GM18505 (cell line): ENCODE measurements around the gene HPCAL1.

ENCODE experiments used
- ATAC-seq: cut with Tn5 transposase; IDR thresholded peaks from one replicate; pipeline ENCODE4 v1.9.1; 2021; ENCODE audit not compliant: unreplicated experiment
- POLR2A ChIP-seq: IDR thresholded peaks from 4 replicates; pipeline ENCODE4 v1.6.1; 2011; ENCODE audit warnings: borderline replicate concordance; ENCODE audit not compliant: insufficient read depth, insufficient read length; ENCODE audit errors: extremely low read depth

Gene HPCAL1

DNA sequence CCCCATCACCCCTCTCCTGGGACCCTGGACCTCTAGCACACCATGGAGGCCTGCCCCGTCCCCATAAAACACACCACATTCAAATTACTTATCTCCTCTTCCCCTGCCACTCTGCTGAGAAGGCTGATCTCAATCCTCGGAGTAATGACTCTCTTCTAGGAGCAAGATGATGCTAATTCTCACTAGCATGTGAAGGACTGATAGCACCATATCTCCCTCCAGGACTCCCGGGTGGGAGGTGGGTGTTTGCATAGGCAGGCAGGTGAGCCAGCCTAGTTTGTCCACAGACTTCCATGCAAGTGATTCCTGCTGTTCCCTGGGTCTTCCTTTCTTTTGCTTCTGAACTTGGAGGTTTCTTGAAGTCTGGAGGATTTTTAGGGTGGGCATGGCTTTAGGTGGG lies 40.5 kb downstream of the HPCAL1 start:
- no peak for TF ChIP-seq POLR2A
- ATAC-seq, result no peak

DNA sequence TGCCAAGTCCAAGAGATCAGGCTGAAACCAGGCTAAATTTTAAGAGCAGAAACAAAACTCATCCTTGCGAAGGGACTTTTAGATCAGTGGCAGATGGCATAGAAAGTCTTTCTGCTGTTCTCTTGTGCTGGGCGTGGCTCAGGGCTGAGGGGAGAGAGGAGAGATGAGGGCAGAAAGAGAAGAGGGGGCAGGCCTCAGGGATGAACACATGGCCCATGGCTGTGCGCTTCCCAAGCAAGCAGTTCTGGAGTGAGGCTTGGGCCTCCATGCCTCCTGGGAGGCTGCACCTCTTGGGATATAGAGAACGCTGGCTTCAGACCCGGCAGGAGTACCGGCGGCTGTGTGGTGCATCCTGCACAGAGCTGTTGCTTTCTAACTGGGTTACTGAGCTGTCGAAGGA lies 41.0 kb downstream of the HPCAL1 start:
- ATAC-seq, result no peak
- no peak for TF ChIP-seq POLR2A

DNA sequence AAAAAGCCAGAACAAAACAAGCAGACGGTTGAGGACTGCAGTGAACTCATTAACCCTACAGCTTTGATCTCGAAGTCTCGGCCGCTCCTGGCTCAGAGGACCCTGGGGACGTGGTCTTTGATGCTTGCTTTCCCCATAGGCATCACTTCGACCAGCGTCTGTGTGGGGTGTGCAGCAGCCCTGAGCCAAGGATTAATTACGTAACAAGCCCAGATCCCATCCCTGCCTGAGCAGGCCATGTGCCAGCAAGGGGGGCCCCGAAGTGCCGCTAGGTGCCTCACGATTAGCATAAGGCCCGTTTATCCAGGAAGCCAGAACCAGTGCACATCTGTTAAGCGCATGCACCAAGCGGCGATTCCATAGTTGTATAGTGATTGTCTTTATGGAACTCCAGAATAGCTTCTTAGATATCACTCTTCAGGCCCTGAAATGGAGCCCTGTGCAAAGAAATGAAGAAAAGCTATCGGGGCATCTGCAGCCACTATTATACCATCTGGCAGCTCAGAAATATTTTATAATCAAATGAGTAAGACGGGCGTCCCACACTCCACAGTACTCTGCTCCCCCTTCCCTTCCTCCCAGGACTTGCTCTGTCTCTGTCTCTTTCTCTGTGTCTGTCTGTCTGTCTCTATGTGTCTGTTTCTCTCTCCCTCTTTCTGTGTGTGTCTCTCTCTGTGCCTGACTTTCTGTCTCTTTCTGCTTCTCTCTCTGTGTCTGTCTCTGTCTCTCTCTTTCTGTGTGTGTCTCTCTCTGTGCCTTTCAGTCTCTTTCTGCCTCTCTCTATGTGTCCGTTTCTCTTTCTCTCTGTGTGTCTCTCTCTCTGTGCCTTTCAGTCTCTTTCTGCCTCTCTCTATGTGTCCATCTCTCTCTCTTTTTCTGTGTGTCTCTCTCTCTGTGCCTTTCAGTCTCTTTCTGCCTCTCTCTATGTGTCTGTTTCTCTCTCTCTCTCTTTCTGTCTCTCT lies 41.7 kb downstream of the HPCAL1 start:
- ATAC-seq, result no peak
- TF ChIP-seq POLR2A, result no peak

DNA sequence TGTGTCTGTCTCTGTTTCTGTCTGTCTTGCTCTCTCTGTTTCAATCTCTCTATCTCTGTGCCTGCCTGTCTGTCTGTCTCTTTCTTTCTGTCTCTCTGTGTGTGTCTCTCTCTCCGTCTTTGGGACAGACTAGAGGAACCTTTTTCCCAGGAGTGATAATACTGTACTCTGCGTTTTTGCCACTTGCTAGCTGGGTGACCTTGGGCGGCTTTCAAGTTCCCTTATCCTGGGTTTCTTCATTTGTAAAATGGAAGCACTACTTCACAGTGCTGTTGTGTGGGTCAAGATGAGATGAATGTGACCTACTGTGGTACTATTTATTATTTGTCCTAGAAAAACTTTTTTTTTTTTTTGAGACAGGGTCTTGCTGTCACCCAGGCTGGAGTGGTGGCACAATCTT lies 42.4 kb downstream of the HPCAL1 start:
- no peak for ATAC-seq
- TF ChIP-seq POLR2A, result no peak

DNA sequence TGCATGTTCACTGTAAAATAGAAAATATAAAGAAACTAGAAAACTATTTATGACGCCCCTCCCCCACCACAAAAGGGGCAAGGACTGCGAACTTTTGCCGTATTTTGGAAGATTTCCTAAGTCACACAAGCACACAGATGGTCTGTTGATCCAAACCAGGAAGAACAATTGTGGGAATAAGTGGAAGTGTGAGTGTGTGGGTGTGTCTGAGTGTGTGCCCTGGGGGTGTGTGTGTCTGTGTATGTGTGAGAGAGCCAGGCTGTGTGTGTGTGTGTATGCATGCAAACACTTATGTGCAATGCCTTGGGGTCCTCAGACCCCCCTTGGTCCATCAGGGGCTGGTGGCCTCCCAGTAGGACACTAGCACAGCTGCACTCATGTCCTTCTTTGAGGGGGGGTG lies 43.1 kb downstream of the HPCAL1 start:
- no peak for TF ChIP-seq POLR2A
- ATAC-seq, result no peak

DNA sequence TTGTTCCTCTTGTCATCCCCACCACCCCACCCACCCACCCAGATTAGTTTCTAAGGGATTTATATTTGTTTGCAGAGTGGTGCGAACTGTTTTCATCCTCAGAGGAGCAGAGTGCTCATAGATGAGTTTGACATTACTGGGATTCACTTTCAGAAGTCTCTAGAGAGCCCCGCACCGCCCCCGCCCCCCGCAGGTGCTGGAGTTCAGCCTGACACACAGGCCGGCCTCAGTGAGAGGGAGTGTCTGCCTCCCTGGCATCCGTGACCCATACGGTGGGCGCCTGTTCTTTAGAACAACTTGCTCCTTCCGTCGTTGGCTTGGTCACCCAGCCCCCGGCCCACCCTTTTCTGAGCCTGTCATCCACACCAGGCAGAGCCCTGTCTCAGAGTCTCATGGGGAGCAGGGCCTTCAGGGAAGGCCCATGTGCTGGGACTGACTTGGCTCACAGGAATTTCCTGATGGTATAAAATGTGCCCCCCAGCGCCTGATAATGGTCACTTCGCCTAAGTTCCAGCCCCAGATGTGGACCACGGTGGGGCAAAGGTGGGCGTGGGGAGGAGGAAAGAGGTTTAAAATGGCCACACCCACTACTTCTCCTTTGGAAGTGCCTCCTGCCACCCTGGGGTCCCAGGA lies 44.3 kb downstream of the HPCAL1 start:
- no peak for ATAC-seq
- no peak for TF ChIP-seq POLR2A

DNA sequence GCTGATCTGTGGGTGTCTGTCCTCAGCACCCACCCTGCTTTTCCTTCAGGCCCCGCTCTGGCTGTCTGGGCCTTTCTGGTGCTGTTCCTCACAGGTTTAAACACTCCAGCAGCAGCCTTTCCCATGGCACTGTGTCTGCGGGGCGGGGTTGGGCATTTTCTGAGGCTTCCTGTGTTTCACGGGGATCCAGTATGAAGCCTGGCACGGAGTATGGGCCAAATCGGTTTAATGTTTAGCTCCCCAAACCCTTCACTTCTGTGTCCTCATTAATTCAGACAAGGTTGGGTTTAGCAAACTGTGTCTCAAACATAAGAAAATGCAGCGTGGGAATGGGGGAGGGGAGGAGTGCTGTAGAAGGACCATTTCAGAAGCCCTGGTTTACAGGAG lies 44.9 kb downstream of the HPCAL1 start:
- ATAC-seq, result no peak
- TF ChIP-seq POLR2A, result no peak

DNA sequence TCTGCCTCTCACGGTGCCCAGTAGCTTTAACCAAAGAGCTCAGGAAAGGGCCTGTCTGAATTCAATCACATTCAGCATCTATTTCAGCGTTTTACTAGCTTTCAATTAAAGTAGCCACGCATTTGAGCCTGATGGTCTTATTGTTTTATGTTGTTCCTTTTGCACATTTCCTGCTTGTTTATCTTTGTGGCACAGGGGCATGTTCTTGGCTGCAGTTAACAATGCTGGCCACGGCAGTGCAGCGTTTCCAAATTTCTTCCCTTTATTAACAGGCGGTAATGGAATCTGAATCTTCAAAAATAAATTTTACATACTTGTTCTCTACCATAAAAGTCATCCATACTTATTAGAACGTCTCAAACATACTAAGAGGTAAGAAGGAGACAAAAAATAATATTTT lies 46.2 kb downstream of the HPCAL1 start:
- no peak for TF ChIP-seq POLR2A
- no peak for ATAC-seq

DNA sequence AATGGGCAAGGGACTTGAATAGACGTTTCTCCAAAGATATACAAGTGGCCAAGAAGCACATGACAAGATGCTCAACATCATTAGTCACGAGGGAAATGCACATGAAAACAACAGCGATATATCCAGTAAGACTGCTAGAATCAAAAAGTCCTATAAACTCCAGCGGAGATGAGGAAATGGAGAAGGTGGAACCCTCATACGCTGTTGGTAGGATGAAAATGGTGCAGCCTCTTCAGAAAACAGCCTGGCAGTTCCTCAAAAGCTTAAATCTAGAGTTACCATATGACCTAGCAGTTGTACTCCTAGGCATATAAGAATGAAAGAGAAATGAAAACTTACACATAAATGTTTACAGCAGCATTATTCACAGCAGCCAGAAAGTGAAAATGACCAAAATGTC lies 48.1 kb downstream of the HPCAL1 start:
- TF ChIP-seq POLR2A, result no peak
- ATAC-seq, result no peak

DNA sequence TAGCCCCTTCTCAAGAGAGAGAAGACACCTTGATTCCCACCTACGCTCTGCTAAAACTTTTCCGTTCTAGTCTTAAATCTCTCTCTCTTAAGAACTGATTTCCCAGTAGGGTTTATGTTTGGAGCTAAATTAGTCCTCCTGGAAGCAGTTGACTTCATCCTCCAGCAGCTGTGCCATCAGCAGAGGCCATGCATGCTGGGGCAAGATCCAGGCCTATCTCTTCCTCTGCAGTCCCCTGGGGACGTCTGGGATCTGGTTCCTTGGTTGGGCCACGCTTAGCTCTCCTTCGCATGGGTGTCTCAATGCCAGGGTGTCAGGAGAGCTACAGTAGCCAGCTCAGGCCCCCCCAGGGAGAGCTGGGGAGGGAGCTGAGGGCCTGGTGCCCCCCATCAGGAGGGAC lies 49.7 kb downstream of the HPCAL1 start:
- no peak for ATAC-seq
- TF ChIP-seq POLR2A, result no peak

DNA sequence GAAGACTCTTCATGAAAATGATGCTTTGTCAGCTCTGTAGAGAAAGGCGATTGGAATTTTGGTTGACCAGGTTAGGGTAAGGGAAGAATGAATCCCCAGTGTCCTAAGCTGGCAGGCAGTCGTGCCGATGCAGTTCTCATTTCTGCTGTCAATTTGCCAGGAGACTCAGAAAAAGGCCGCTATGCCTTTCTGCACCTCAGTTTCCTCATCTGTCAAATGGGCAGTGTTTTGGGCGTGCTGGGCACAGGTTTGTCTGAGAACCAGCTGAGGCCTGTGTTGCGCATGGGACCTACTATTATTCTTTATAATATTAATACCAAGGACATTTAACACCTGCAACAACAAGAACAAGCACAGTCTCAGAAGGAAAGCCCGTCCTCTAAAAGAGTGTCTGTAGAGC lies 50.3 kb downstream of the HPCAL1 start:
- TF ChIP-seq POLR2A, result no peak
- no peak for ATAC-seq

DNA sequence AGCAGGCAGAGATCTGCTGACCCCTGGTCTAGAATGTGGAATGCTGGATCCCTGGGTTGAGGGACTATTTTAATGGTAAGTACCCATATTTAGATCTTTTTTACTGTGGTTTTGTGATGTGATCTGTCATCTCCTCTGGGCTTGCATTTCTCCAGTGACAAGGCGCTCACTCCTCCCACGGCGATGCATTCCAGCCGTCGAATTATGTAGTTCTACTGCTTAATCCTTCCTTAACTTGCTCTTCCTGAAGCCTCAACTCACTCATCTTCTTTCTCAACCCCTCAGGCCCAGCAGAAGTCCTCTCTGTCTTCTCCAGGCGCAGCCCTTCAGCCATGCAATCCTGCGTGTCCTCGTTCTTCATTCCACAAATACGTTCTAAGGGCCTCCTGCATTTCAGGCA lies 51.2 kb downstream of the HPCAL1 start:
- ATAC-seq, result no peak

DNA sequence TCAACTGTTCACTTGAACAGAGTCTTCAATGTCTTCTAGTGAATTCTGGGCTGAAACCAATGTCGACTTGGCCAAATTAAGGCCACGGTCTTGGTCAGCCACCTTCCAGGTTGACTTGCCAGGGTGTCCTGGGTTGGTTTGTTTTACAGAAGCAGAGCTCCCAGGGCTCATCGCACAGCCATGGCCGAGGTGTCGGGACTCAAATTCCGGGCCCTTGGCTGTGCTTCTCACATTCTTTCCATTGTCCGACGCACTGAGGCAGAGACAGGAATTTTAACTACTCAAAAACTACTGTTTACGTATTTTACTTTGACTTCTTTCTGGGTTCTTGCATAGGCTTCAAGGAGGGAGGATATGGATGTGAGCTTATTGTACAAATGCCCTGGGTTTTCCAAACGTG lies 51.7 kb downstream of the HPCAL1 start:
- no peak for TF ChIP-seq POLR2A
- ATAC-seq, result no peak

More for the DNA sequence above, 51.2 kb downstream of the HPCAL1 start:
- no peak for TF ChIP-seq POLR2A
